Mucosa of descending colon (tissue), 3 donors: ENCODE results near the gene TRDMT1. TPM values are rescaled to one million over a fixed set of nuclear protein-coding genes. Genes with fewer than 3 reads are reported as not detected.

Experiments
- ATAC-seq: fragments of 200-7000 bp; cut with Tn5 transposase; one replicate; pipeline ENCODE4 v1.9.1; 2020; ENCODE audit warnings: mild to moderate bottlenecking, moderate library complexity
- DNase-seq, 3 donors: peaks; one replicate each; pipeline ENCODE4 v3.0.0-alpha.2; 2020
- H3K36me3 ChIP-seq: fragments of 200-600 bp; one replicate; pipeline ENCODE4 v1.8.0; 2021; ENCODE audit warnings: low read depth, mild to moderate bottlenecking
- H3K4me1 ChIP-seq: fragments of 200-600 bp; one replicate; pipeline ENCODE4 v1.8.0; 2021; ENCODE audit warnings: low read depth, mild to moderate bottlenecking
- H3K4me3 ChIP-seq: fragments of 200-600 bp; one replicate; pipeline ENCODE4 v1.8.0; 2021; ENCODE audit warnings: mild to moderate bottlenecking
- H3K9me3 ChIP-seq: fragments of 200-600 bp; one replicate; pipeline ENCODE4 v1.8.0; 2021; ENCODE audit warnings: mild to moderate bottlenecking
- CTCF ChIP-seq: fragments of 200-600 bp; IDR thresholded peaks from one replicate; pipeline ENCODE4 v1.8.0; 2022; ENCODE audit warnings: antibody characterized with exemption, mild to moderate bottlenecking
- intact Hi-C, 2 donors: fragments of 100-400 bp; cut with DNase I in 1 of 2; cut with micrococcal nuclease in 1 of 2; formaldehyde crosslinking; loops; one replicate each; pipeline versions ENCODE4 v1.11.0 to v1.11.1; 2022; cut with DNase I, micrococcal nuclease
- total RNA-seq, 3 donors: library from RNA; stranded (reverse); fragmentation: NEBNext Ultra II Directional in 2 of 3; extraction: Animal tissue kit (Norgen Biotek cat#: 25700) in 2 of 3; gene quantifications; one replicate each; pipeline versions ENCODE4 v1.2.1 to v1.2.4, GENCODE V29; 2021 to 2023
- donor health status: DM: no; HTN: no; CAD: no; lungs with moderate emphysema.
- donor health status: DM: no; HTN: no; CAD: no.
- donor health status: DM: no; HTN: yes; CAD: no.

Gene TRDMT1
- total RNA-seq, 3 donors from 2014 or later = 4.7 to 7.8 (median 7.4) TPM

- intact Hi-C loops = no loop called here
- ATAC-seq = no peak
- Histone ChIP-seq H3K36me3 (no peaks in the 10 kb centered on the region), H3K9me3 (no peaks in the 10 kb centered on the region), H3K4me3 (no peak overlapping the region), H3K4me1 (no peaks in the 10 kb centered on the region)
- DNase-seq = no peak
- TF ChIP-seq CTCF = no peak
Measured at GRCh38 chr10:17171141-17171641, 30.3 kb downstream of the TRDMT1 start.

- TF ChIP-seq CTCF = no peak
- no peaks in the 10 kb centered on the region for H3K4me1 ChIP-seq
- intact Hi-C loops = no loop called here
- no peak for ATAC-seq
- no peak overlapping the region for H3K4me3 ChIP-seq
- no peaks in the 10 kb centered on the region for H3K36me3 ChIP-seq
- no peaks in the 10 kb centered on the region for H3K9me3 ChIP-seq
- DNase-seq = no peak
Measured at GRCh38 chr10:17169803-17170202, 31.7 kb downstream of the TRDMT1 start.

- H3K36me3 ChIP-seq = no peaks in the 10 kb centered on the region
- no peak overlapping the region for H3K4me3 ChIP-seq
- H3K9me3 ChIP-seq = no peaks in the 10 kb centered on the region
- no peak for ATAC-seq
- no peaks in the 10 kb centered on the region for H3K4me1 ChIP-seq
- DNase-seq = no peak
- intact Hi-C loops = no loop called here
- no peak for TF ChIP-seq CTCF
Measured at GRCh38 chr10:17166699-17167098, 34.8 kb downstream of the TRDMT1 start.

GRCh38 chr10:17162828-17163227, 38.6 kb downstream of the TRDMT1 start:
- H3K36me3 ChIP-seq = no peaks in the 10 kb centered on the region
- intact Hi-C loops = no loop called here
- TF ChIP-seq CTCF = no peak
- H3K4me1 ChIP-seq = no peaks in the 10 kb centered on the region
- ATAC-seq (no peak), DNase-seq (no peak)
- no peaks in the 10 kb centered on the region for H3K9me3 ChIP-seq
- H3K4me3 ChIP-seq = no peak overlapping the region

GRCh38 chr10:17161775-17162174, 39.7 kb downstream of the TRDMT1 start:
- ATAC-seq = no peak
- Histone ChIP-seq H3K36me3 (no peaks in the 10 kb centered on the region), H3K4me3 (no peak overlapping the region), H3K9me3 (no peaks in the 10 kb centered on the region), H3K4me1 (no peaks in the 10 kb centered on the region)
- TF ChIP-seq CTCF = no peak
- intact Hi-C loops = no loop called here
- no peak for DNase-seq

- Histone ChIP-seq H3K4me3 (no peak overlapping the region), H3K36me3 (no peaks in the 10 kb centered on the region), H3K9me3 (no peaks in the 10 kb centered on the region), H3K4me1 (peaks cover 7% of the 10 kb centered on the region)
- DNase-seq = no peak
- ATAC-seq = no peak
- no peak for TF ChIP-seq CTCF
- intact Hi-C loops = no loop called here
Measured at GRCh38 chr10:17157024-17157423, 44.4 kb downstream of the TRDMT1 start.
